Measurements from ENCODE around the gene MTAP. TPM values are rescaled to one million over a fixed set of nuclear protein-coding genes. Genes with fewer than 3 reads are reported as not detected.

Gene MTAP
- total RNA-seq, 4 donors from 2014 or later, result 13.3 to 40.3 (median 27.3) TPM

DNA sequence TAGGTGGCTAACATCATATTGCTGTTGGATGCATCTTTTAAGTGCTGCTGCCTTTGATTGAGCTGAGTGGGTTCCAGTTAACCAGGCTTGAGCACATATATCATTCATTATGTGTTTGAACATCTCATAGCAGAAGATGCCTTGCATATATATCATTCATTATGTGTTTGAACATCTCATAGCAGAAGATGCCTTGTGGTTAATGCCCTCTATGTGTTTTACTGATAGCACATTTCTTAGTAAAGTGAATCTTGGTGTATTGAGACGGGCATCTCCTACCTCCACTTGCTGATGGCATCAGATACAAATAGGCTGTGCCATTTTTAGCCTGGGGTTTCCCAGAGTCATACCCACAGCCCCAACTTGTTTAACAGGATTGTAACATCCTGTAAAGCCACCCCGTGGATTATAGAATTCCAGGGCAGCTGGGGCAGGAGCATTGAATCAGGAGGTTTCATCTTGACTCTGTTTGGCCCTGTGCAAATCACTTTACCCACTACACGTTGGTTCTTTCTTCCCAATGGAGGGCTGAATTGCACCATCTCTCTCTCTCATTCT, 26.5 kb downstream of the MTAP start:
- Histone ChIP-seq H3K4me1 (peaks cover 0 to 7% (median 2%) of the 10 kb centered on the region in 4 donors), H3K27ac (no peak overlapping the region), H3K4me3 (no peak overlapping the region), H3K36me3 (peaks cover 0 to 25% (median 0%) of the 10 kb centered on the region in 3 donors), H3K9me3 (no peaks in the 10 kb centered on the region), H3K27me3 (no peaks in the 10 kb centered on the region)
- no peak for TF ChIP-seq POLR2A (IDR thresholded peaks at IDR 0.05)
- TF ChIP-seq CTCF (IDR thresholded peaks at IDR 0.05), result no peak
- no peak for DNase-seq

- Histone ChIP-seq H3K9me3 (no peaks in the 10 kb centered on the region), H3K36me3 (peaks cover 0 to 13% (median 0%) of the 10 kb centered on the region in 3 donors), H3K27ac (no peak overlapping the region), H3K27me3 (no peaks in the 10 kb centered on the region), H3K4me3 (no peak overlapping the region), H3K4me1 (peaks cover 0 to 7% (median 2%) of the 10 kb centered on the region in 4 donors)
- DNase-seq, result no peak
- TF ChIP-seq CTCF (IDR thresholded peaks at IDR 0.05) (no peak), POLR2A (IDR thresholded peaks at IDR 0.05) (no peak)
Observed at GRCh38 chr9:21830589-21830988, 28.2 kb downstream of the MTAP start.

- no peak for DNase-seq
- peaks cover 0 to 13% (median 0%) of the 10 kb centered on the region in 3 donors for H3K36me3 ChIP-seq
Observed at GRCh38 chr9:21831841-21832509, 29.5 kb downstream of the MTAP start.

GRCh38 chr9:21833090-21833801, 30.8 kb downstream of the MTAP start:
- peaks cover 0 to 7% (median 2%) of the 10 kb centered on the region in 4 donors for H3K4me1 ChIP-seq
- H3K27ac ChIP-seq, result peak overlapping the region in 1 of 4 donors; percentile 20
- peaks cover 0 to 22% (median 0%) of the 10 kb centered on the region in 3 donors for H3K36me3 ChIP-seq
- peak in 1 of 3 donors; percentile 35 for DNase-seq
- no peak overlapping the region for H3K4me3 ChIP-seq
- H3K27me3 ChIP-seq, result no peaks in the 10 kb centered on the region
- no peaks in the 10 kb centered on the region for H3K9me3 ChIP-seq
- TF ChIP-seq CTCF (IDR thresholded peaks at IDR 0.05), result no peak

More at GRCh38 chr9:21831841-21832509, 29.5 kb downstream of the MTAP start:
- TF ChIP-seq POLR2A (IDR thresholded peaks at IDR 0.05) (no peak), CTCF (IDR thresholded peaks at IDR 0.05) (no peak)
- Histone ChIP-seq H3K4me1 (peaks cover 0 to 7% (median 2%) of the 10 kb centered on the region in 4 donors), H3K9me3 (no peaks in the 10 kb centered on the region), H3K27ac (no peak overlapping the region), H3K27me3 (no peaks in the 10 kb centered on the region), H3K4me3 (no peak overlapping the region)

- no peak for TF ChIP-seq POLR2A (IDR thresholded peaks at IDR 0.05)
- TF ChIP-seq CTCF (IDR thresholded peaks at IDR 0.05), result no peak
- Histone ChIP-seq H3K4me3 (no peak overlapping the region), H3K36me3 (peaks cover 0 to 33% (median 0%) of the 10 kb centered on the region in 3 donors), H3K4me1 (peaks cover 0 to 7% (median 2%) of the 10 kb centered on the region in 4 donors), H3K9me3 (no peaks in the 10 kb centered on the region), H3K27ac (no peak overlapping the region), H3K27me3 (no peaks in the 10 kb centered on the region)
- no peak for DNase-seq
Observed at GRCh38 chr9:21835121-21835520, 32.7 kb downstream of the MTAP start.
